Esophagus squamous epithelium (tissue), 4 donors: ENCODE data around the gene FAM83F.

Experiments used
- POLR2A ChIP-seq, 4 donors: fragments of 450-650 bp; IDR thresholded peaks; one replicate each; pipeline ENCODE4 v1.6.1; 2017; ENCODE audit warnings: antibody characterized with exemption in 4 of 4, mild to moderate bottlenecking in 4 of 4, moderate library complexity in 3 of 4
- TF ChIP-seq, protein P1 (sequence below), 6 experiments: fragments of 450-650 bp in 4 of 6; fragments of 200-600 bp in 2 of 6; sonication (generic) in 2 of 6; IDR thresholded peaks; one replicate each; pipeline ENCODE4 v1.5.1; 2016 to 2019; ENCODE audit warnings: antibody characterized with exemption in 6 of 6, mild to moderate bottlenecking in 4 of 6, moderate library complexity in 4 of 6

DNA sequence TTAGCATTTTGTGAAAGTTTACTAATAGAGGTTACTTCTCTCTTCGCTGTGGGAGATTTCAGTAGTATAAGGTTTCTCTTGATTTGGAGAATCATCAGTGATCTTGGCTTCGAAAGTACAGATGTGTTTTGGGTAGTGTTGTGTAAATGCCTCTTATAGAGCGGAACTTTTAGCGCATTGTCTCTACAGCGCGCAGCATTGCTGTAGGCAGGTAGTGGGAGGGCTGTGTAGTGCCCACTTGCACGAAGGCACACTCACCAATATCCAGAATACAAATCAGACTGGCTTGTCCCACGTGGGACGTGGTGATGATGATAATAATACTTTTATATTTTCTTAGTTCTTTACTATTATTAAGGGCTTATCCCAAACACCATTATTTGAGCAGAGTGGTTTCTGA lies 51.4 kb downstream of the FAM83F start:
- TF ChIP-seq POLR2A (IDR thresholded peaks at IDR 0.05): no peak
- TF ChIP-seq, protein P1, sequence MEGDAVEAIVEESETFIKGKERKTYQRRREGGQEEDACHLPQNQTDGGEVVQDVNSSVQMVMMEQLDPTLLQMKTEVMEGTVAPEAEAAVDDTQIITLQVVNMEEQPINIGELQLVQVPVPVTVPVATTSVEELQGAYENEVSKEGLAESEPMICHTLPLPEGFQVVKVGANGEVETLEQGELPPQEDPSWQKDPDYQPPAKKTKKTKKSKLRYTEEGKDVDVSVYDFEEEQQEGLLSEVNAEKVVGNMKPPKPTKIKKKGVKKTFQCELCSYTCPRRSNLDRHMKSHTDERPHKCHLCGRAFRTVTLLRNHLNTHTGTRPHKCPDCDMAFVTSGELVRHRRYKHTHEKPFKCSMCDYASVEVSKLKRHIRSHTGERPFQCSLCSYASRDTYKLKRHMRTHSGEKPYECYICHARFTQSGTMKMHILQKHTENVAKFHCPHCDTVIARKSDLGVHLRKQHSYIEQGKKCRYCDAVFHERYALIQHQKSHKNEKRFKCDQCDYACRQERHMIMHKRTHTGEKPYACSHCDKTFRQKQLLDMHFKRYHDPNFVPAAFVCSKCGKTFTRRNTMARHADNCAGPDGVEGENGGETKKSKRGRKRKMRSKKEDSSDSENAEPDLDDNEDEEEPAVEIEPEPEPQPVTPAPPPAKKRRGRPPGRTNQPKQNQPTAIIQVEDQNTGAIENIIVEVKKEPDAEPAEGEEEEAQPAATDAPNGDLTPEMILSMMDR (IDR thresholded peaks at IDR 0.05): no peak
